WERI-Rb-1 (cell line): ENCODE data around the gene BRCA1.

ENCODE experiments used
- DNase-seq: peaks from one replicate; pipeline ENCODE4 v3.0.0-alpha.2; 2020
- H3K27ac ChIP-seq: fragments of 250-450 bp; sonication (Bioruptor Pico); 2 replicates; pipeline ENCODE4 v1.5.1; 2020; ENCODE audit warnings: mild to moderate bottlenecking, moderate library complexity
- H3K27me3 ChIP-seq: fragments of 250-450 bp; sonication (Bioruptor Pico); 2 replicates; pipeline ENCODE4 v1.5.1; 2021; ENCODE audit warnings: mild to moderate bottlenecking, low read depth, moderate library complexity; ENCODE audit not compliant: insufficient read depth, severe bottlenecking
- H3K36me3 ChIP-seq: fragments of 250-450 bp; sonication (Bioruptor Pico); 2 replicates; pipeline ENCODE4 v1.5.1; 2020; ENCODE audit warnings: mild to moderate bottlenecking, moderate library complexity
- H3K4me3 ChIP-seq: 2 replicates; pipeline ENCODE4 v1.5.1; 2011; ENCODE audit warnings: low read depth, mild to moderate bottlenecking, control low read depth, low read length
- H3K9me3 ChIP-seq: fragments of 250-450 bp; sonication (Bioruptor Pico); 2 replicates; pipeline ENCODE4 v1.5.1; 2021; ENCODE audit warnings: mild to moderate bottlenecking, moderate library complexity; ENCODE audit not compliant: severe bottlenecking
- CTCF ChIP-seq: IDR thresholded peaks from 2 replicates; pipeline ENCODE4 v1.5.1; 2011; ENCODE audit warnings: low read depth, mild to moderate bottlenecking, control low read depth, inconsistent platforms, low read length

The BRCA1 gene

GRCh38 chr17:43026595-43026994, 98.6 kb downstream of the BRCA1 start:
- Histone ChIP-seq H3K9me3 (no peaks in the 10 kb centered on the region), H3K27me3 (no peaks in the 10 kb centered on the region), H3K4me3 (no peak overlapping the region), H3K36me3 (peaks cover 7% of the 10 kb centered on the region), H3K27ac (no peak overlapping the region)
- DNase-seq = no peak
- no peak for TF ChIP-seq CTCF

- TF ChIP-seq CTCF = no peak
- Histone ChIP-seq H3K9me3 (no peaks in the 10 kb centered on the region), H3K27ac (no peak overlapping the region), H3K36me3 (peaks cover 7% of the 10 kb centered on the region), H3K27me3 (no peaks in the 10 kb centered on the region), H3K4me3 (peak overlapping the region; percentile 54)
- no peak for DNase-seq
Measured at GRCh38 chr17:43025766-43026537, 99.2 kb downstream of the BRCA1 start.

- no peak for TF ChIP-seq CTCF
- H3K27me3 ChIP-seq = no peaks in the 10 kb centered on the region
- no peaks in the 10 kb centered on the region for H3K9me3 ChIP-seq
Measured at GRCh38 chr17:43025290-43025657, 99.9 kb downstream of the BRCA1 start.

GRCh38 chr17:43024407-43025289, 100.5 kb downstream of the BRCA1 start, which contains the start of gene RND2:
Gene RND2, plus strand, starts transcription at chr17:43025231. Its CDS starts 117 bp downstream, at chr17:43025348.
- Histone ChIP-seq H3K27me3 (no peaks in the 10 kb centered on the region), H3K4me3 (peak within 1 kb of the TSS; percentile 92), H3K27ac (peak within 1 kb of the TSS; percentile 82), H3K36me3 (peaks cover 7% of the 10 kb centered on the region), H3K9me3 (no peaks in the 10 kb centered on the region)
- DNase-seq = peak; percentile 99
- TF ChIP-seq CTCF = peak; percentile 88

More at GRCh38 chr17:43025290-43025657, 99.9 kb downstream of the BRCA1 start:
- DNase-seq = no peak
- Histone ChIP-seq H3K4me3 (peak overlapping the region; percentile 54), H3K36me3 (peaks cover 7% of the 10 kb centered on the region), H3K27ac (peak overlapping the region; percentile 42)

- peaks cover 10% of the 10 kb centered on the region for H3K36me3 ChIP-seq
Measured at GRCh38 chr17:43021741-43022512, 103.2 kb downstream of the BRCA1 start, which contains the start of gene VAT1. Gene VAT1, minus strand, starts transcription at chr17:43022385. Its CDS starts 63 bp downstream, at chr17:43022322.

More at GRCh38 chr17:43021741-43022512, 103.2 kb downstream of the BRCA1 start, which contains the start of gene VAT1:
- Histone ChIP-seq H3K4me3 (peak within 1 kb of the TSS; percentile 96), H3K27ac (peak within 1 kb of the TSS; percentile 64), H3K9me3 (no peaks in the 10 kb centered on the region), H3K27me3 (no peaks in the 10 kb centered on the region)
- peak; percentile 27 for TF ChIP-seq CTCF
- DNase-seq = peak; percentile 88
